ENCODE measurements around the gene ZNRF1. TPM values are rescaled to one million over a fixed set of nuclear protein-coding genes. Genes with fewer than 3 reads are reported as not detected.

The ZNRF1 gene
- total RNA-seq, 1 donor from 2014 or later = 26.8 TPM

- DNase-seq (ENCODE audit: low read depth) = no peak
- no peak overlapping the region for H3K4me3 ChIP-seq (ENCODE audit: low read depth, low read length)
- TF ChIP-seq CTCF (conservative IDR thresholded peaks at IDR 0.05; ENCODE audit: low read depth, low read length) = no peak
These were observed 94.0 kb downstream of the ZNRF1 start for GRCh38 chr16:75092777-75093176.

GRCh38 chr16:75093598-75094540 lies 95.0 kb downstream of the ZNRF1 start:
- TF ChIP-seq CTCF (conservative IDR thresholded peaks at IDR 0.05; ENCODE audit: low read depth, low read length) = no peak
- DNase-seq (ENCODE audit: low read depth) = no peak
- H3K4me3 ChIP-seq (ENCODE audit: low read depth, low read length) = no peak overlapping the region

GRCh38 chr16:75095204-75095621 lies 96.4 kb downstream of the ZNRF1 start:
- H3K4me3 ChIP-seq (ENCODE audit: low read depth, low read length) = no peak overlapping the region
- TF ChIP-seq CTCF (conservative IDR thresholded peaks at IDR 0.05; ENCODE audit: low read depth, low read length) = no peak
- no peak for DNase-seq (ENCODE audit: low read depth)

- TF ChIP-seq CTCF (conservative IDR thresholded peaks at IDR 0.05; ENCODE audit: low read depth, low read length) = peak; percentile 21
- no peak overlapping the region for H3K4me3 ChIP-seq (ENCODE audit: low read depth, low read length)
- DNase-seq (ENCODE audit: low read depth) = no peak
These were observed 97.8 kb downstream of the ZNRF1 start for GRCh38 chr16:75096656-75097055.

- no peak for DNase-seq (ENCODE audit: low read depth)
- H3K4me3 ChIP-seq (ENCODE audit: low read depth, low read length) = no peak overlapping the region
- no peak for TF ChIP-seq CTCF (conservative IDR thresholded peaks at IDR 0.05; ENCODE audit: low read depth, low read length)
These were observed 98.5 kb downstream of the ZNRF1 start for GRCh38 chr16:75097191-75097761.

- no peak for TF ChIP-seq CTCF (conservative IDR thresholded peaks at IDR 0.05; ENCODE audit: low read depth, low read length)
- DNase-seq (ENCODE audit: low read depth) = no peak
- H3K4me3 ChIP-seq (ENCODE audit: low read depth, low read length) = no peak overlapping the region
These were observed 99.4 kb downstream of the ZNRF1 start for GRCh38 chr16:75097941-75098901.
